Endothelial cell of umbilical vein (primary cell): Measurements from ENCODE around the gene PCID2.

ENCODE experiments used
- CTCF ChIP-seq, 2 donors: IDR thresholded peaks; 1 replicate in 1 of 2; 2 replicates in 1 of 2; pipeline ENCODE4 v1.5.1; 2011; ENCODE audit warnings: low read length in 2 of 2, mild to moderate bottlenecking in 2 of 2, moderate library complexity in 2 of 2, control low read depth in 1 of 2, inconsistent platforms in 1 of 2, low read depth in 1 of 2; ENCODE audit not compliant: insufficient read depth in 1 of 2; ENCODE audit errors: extremely low read depth in 1 of 2
- EZH2 ChIP-seq: IDR thresholded peaks from 2 replicates; pipeline ENCODE4 v1.6.1; 2012; ENCODE audit warnings: borderline replicate concordance, low read depth, mild to moderate bottlenecking, moderate library complexity, low read length, inconsistent platforms; ENCODE audit not compliant: severe bottlenecking
- FOS ChIP-seq: IDR thresholded peaks from 2 replicates; pipeline ENCODE4 v1.6.1; 2011; ENCODE audit warnings: mild to moderate bottlenecking, low read length, moderate library complexity, borderline replicate concordance; ENCODE audit not compliant: insufficient read depth
- GATA2 ChIP-seq: IDR thresholded peaks from 2 replicates; pipeline ENCODE4 v1.7.0; 2011; ENCODE audit warnings: low read depth, mild to moderate bottlenecking, moderate library complexity, mixed read lengths, low read length; ENCODE audit not compliant: insufficient read length, insufficient read depth
- JUN ChIP-seq: IDR thresholded peaks from 2 replicates; pipeline ENCODE4 v1.6.1; 2011; ENCODE audit warnings: borderline replicate concordance, low read depth; ENCODE audit not compliant: insufficient read length, insufficient read depth
- MAX ChIP-seq: IDR thresholded peaks from 2 replicates; pipeline ENCODE4 v1.6.1; 2011; ENCODE audit not compliant: insufficient read depth, insufficient read length
- MYC ChIP-seq: IDR thresholded peaks from one replicate; pipeline ENCODE4 v1.6.1; 2011; ENCODE audit warnings: mild to moderate bottlenecking, low read depth, low read length
- POLR2A ChIP-seq: IDR thresholded peaks from 2 replicates; pipeline ENCODE4 v1.6.1; 2012; ENCODE audit warnings: low read depth, mild to moderate bottlenecking, control low read depth, low read length
- POLR2AphosphoS5 ChIP-seq: IDR thresholded peaks from 2 replicates; pipeline ENCODE4 v1.6.1; 2012; ENCODE audit warnings: low read depth, mild to moderate bottlenecking, control low read depth, low read length, moderate library complexity; ENCODE audit not compliant: insufficient read depth

- TF ChIP-seq CTCF (IDR thresholded peaks at IDR 0.05; ENCODE audit: extremely low read depth in 1 of 2, insufficient read depth in 1 of 2, low read depth in 1 of 2, low read length in 2 of 2) (no peak), EZH2 (no peak), POLR2A (no peak), MAX (no peak), MYC (no peak), POLR2AphosphoS5 (no peak), JUN (no peak), GATA2 (no peak), FOS (no peak)
Observed at GRCh38 chr13:113243847-113244246, 35.4 kb upstream of the PCID2 start.
